Karpas-422 (cell line): Measurements from ENCODE around the gene ARRDC1. TPM values are rescaled to one million over a fixed set of nuclear protein-coding genes. Genes with fewer than 3 reads are reported as not detected.
A peak's percentile ranks its signal among the peaks of the same experiment; 100 is the strongest.

Experiments used
- DNase-seq: peaks from one replicate; pipeline ENCODE4 v3.0.0-alpha.2; 2015
- H2AFZ ChIP-seq: fragments of 200-600 bp; sonication (generic); 2 replicates; pipeline ENCODE4 v1.6.1; 2014; ENCODE audit warnings: antibody characterized with exemption, low read length, mixed read lengths
- H3K27ac ChIP-seq: fragments of 200-600 bp; sonication (generic); 2 replicates; pipeline ENCODE4 v1.5.1; 2014; ENCODE audit warnings: mild to moderate bottlenecking, low read length, moderate library complexity
- H3K27me3 ChIP-seq: fragments of 200-600 bp; sonication (generic); 2 replicates; pipeline ENCODE4 v1.6.1; 2014; ENCODE audit warnings: low read length, mixed read lengths
- H3K36me3 ChIP-seq: fragments of 200-600 bp; sonication (generic); 2 replicates; pipeline ENCODE4 v1.6.1; 2014; ENCODE audit warnings: low read length, mixed read lengths; ENCODE audit not compliant: insufficient read depth
- H3K4me1 ChIP-seq: fragments of 200-600 bp; sonication (generic); 2 replicates; pipeline ENCODE4 v1.6.1; 2014; ENCODE audit warnings: mild to moderate bottlenecking, low read length, mixed read lengths
- H3K4me2 ChIP-seq: fragments of 200-600 bp; sonication (generic); 2 replicates; pipeline ENCODE4 v1.6.1; 2014; ENCODE audit warnings: low read length, low read depth, mild to moderate bottlenecking; ENCODE audit not compliant: poor library complexity, severe bottlenecking
- H3K4me3 ChIP-seq: fragments of 200-600 bp; sonication (generic); 2 replicates; pipeline ENCODE4 v1.5.1; 2014; ENCODE audit warnings: mild to moderate bottlenecking, antibody characterized with exemption, low read length, mixed read lengths
- H3K79me2 ChIP-seq: fragments of 200-600 bp; sonication (generic); 2 replicates; pipeline ENCODE4 v1.6.1; 2014; ENCODE audit warnings: mild to moderate bottlenecking, low read length, mixed read lengths
- H3K9ac ChIP-seq: fragments of 200-600 bp; sonication (generic); 2 replicates; pipeline ENCODE4 v1.6.0; 2014; ENCODE audit warnings: low read length
- H3K9me2 ChIP-seq: fragments of 200-600 bp; sonication (generic), shearing (Covaris generic); replicated peaks from 2 replicates; pipeline ENCODE4 v1.6.0; 2014; ENCODE audit warnings: mild to moderate bottlenecking, low read length, moderate library complexity; ENCODE audit not compliant: insufficient read depth
- H3K9me3 ChIP-seq: fragments of 300-700, 200-600 bp; sonication (generic); 2 replicates; pipeline ENCODE4 v1.6.1; 2014; ENCODE audit warnings: low read length, mixed read lengths
- H4K20me1 ChIP-seq: fragments of 200-600 bp; sonication (generic); 2 replicates; pipeline ENCODE4 v1.6.1; 2014; ENCODE audit warnings: mild to moderate bottlenecking, antibody characterized with exemption, low read length, low read depth; ENCODE audit not compliant: insufficient read depth
- total RNA-seq: library from RNA; depleted of rRNA; stranded (reverse); fragments of >200 nt; shearing (Covaris generic); gene quantifications from 2 replicates; pipeline ENCODE4 v1.2.3, GENCODE V29; 2014; ENCODE audit warnings: low replicate concordance

ARRDC1 gene
- total RNA-seq, 1 experiment from 2014 or later, result 36.0 TPM

GRCh38 chr9:137603879-137604278 is 1.6 kb upstream of the ARRDC1 start:
- DNase-seq, result no peak
- Histone ChIP-seq H3K9me3 (no peaks in the 10 kb centered on the region), H4K20me1 (peaks cover 11% of the 10 kb centered on the region; the same call in 1 of the 2 replicates), H3K27ac (no peak overlapping the region), H3K4me2 (peak overlapping the region; percentile 72), H3K4me3 (peak overlapping the region; percentile 57; the same call in 1 of the 2 replicates), H3K27me3 (no peaks in the 10 kb centered on the region), H3K79me2 (peaks cover 20% of the 10 kb centered on the region), H3K36me3 (no peaks in the 10 kb centered on the region), H3K4me1 (peaks cover 30% of the 10 kb centered on the region), H2AFZ (no peak overlapping the region), H3K9ac (peak overlapping the region; percentile 60), H3K9me2 (no peaks in the 10 kb centered on the region)

- Histone ChIP-seq H3K4me2 (peak overlapping the region; percentile 72), H3K27me3 (no peaks in the 10 kb centered on the region), H3K9me2 (no peaks in the 10 kb centered on the region), H3K79me2 (peaks cover 20% of the 10 kb centered on the region), H3K27ac (no peak overlapping the region), H3K9me3 (no peaks in the 10 kb centered on the region), H3K9ac (peak overlapping the region; percentile 60), H3K4me1 (peaks cover 30% of the 10 kb centered on the region), H2AFZ (no peak overlapping the region), H3K4me3 (peak overlapping the region; percentile 57; the same call in 1 of the 2 replicates), H4K20me1 (peaks cover 11% of the 10 kb centered on the region; the same call in 1 of the 2 replicates), H3K36me3 (no peaks in the 10 kb centered on the region)
- DNase-seq, result no peak
These were observed 970 bp upstream of the ARRDC1 start for GRCh38 chr9:137604345-137605086.

- Histone ChIP-seq H3K4me2 (peak overlapping the region; percentile 84), H3K9me3 (no peaks in the 10 kb centered on the region), H3K79me2 (peaks cover 20% of the 10 kb centered on the region), H4K20me1 (peaks cover 11% of the 10 kb centered on the region; the same call in 1 of the 2 replicates), H3K4me3 (peak overlapping the region; percentile 84), H2AFZ (no peak overlapping the region), H3K4me1 (peaks cover 30% of the 10 kb centered on the region), H3K9me2 (no peaks in the 10 kb centered on the region), H3K9ac (peak overlapping the region; percentile 90), H3K27me3 (no peaks in the 10 kb centered on the region), H3K27ac (peak overlapping the region; percentile 49), H3K36me3 (no peaks in the 10 kb centered on the region)
- no peak for DNase-seq
These were observed 627 bp downstream of the ARRDC1 start for GRCh38 chr9:137606005-137606621.

- Histone ChIP-seq H3K27ac (no peak overlapping the region), H3K4me3 (peak overlapping the region; percentile 84), H2AFZ (no peak overlapping the region), H4K20me1 (peaks cover 11% of the 10 kb centered on the region; the same call in 1 of the 2 replicates), H3K36me3 (no peaks in the 10 kb centered on the region), H3K9me2 (no peaks in the 10 kb centered on the region), H3K79me2 (peaks cover 20% of the 10 kb centered on the region), H3K4me1 (peaks cover 30% of the 10 kb centered on the region), H3K4me2 (peak overlapping the region; percentile 84), H3K9ac (peak overlapping the region; percentile 90), H3K9me3 (no peaks in the 10 kb centered on the region), H3K27me3 (no peaks in the 10 kb centered on the region)
- no peak for DNase-seq
These were observed 1.2 kb downstream of the ARRDC1 start for GRCh38 chr9:137606734-137607138.

- Histone ChIP-seq H2AFZ (no peak overlapping the region), H3K79me2 (peaks cover 24% of the 10 kb centered on the region), H3K4me3 (peak overlapping the region; percentile 84), H3K36me3 (no peaks in the 10 kb centered on the region), H3K9me2 (no peaks in the 10 kb centered on the region), H3K4me2 (peak overlapping the region; percentile 84), H3K9ac (peak overlapping the region; percentile 90), H3K9me3 (no peaks in the 10 kb centered on the region), H3K4me1 (peaks cover 34% of the 10 kb centered on the region), H3K27ac (no peak overlapping the region), H4K20me1 (peaks cover 11% of the 10 kb centered on the region; the same call in 1 of the 2 replicates), H3K27me3 (no peaks in the 10 kb centered on the region)
- no peak for DNase-seq
These were observed 1.8 kb downstream of the ARRDC1 start for GRCh38 chr9:137607141-137607857.

- H3K79me2 ChIP-seq, result peaks cover 31% of the 10 kb centered on the region
- H3K9ac ChIP-seq, result no peak overlapping the region
- H3K27me3 ChIP-seq, result no peaks in the 10 kb centered on the region
- H3K27ac ChIP-seq, result no peak overlapping the region
- H3K4me3 ChIP-seq, result no peak overlapping the region
- no peaks in the 10 kb centered on the region for H3K9me2 ChIP-seq
- no peaks in the 10 kb centered on the region for H3K9me3 ChIP-seq
- no peak for DNase-seq
- H2AFZ ChIP-seq, result no peak overlapping the region
- H3K4me2 ChIP-seq, result no peak overlapping the region
- H3K36me3 ChIP-seq, result no peaks in the 10 kb centered on the region
- peaks cover 19% of the 10 kb centered on the region for H3K4me1 ChIP-seq
- peaks cover 16% of the 10 kb centered on the region; the same call in 1 of the 2 replicates for H4K20me1 ChIP-seq
These were observed 5.5 kb downstream of the ARRDC1 start for GRCh38 chr9:137610944-137611343.

GRCh38 chr9:137611623-137612609 is 6.4 kb downstream of the ARRDC1 start:
- H3K27ac ChIP-seq, result no peak overlapping the region
- H3K9me2 ChIP-seq, result no peaks in the 10 kb centered on the region
- H3K36me3 ChIP-seq, result 0 out of 2 replicates have a peak, but pooled peaks cover 4% of the 10 kb centered on the region
- peak; percentile 52 for DNase-seq
- peaks cover 29% of the 10 kb centered on the region for H3K79me2 ChIP-seq
- no peaks in the 10 kb centered on the region for H3K27me3 ChIP-seq
- H3K4me1 ChIP-seq, result peaks cover 17% of the 10 kb centered on the region
- no peaks in the 10 kb centered on the region for H3K9me3 ChIP-seq
- H4K20me1 ChIP-seq, result peaks cover 10% of the 10 kb centered on the region; the same call in 1 of the 2 replicates
- no peak overlapping the region for H2AFZ ChIP-seq
- no peak overlapping the region for H3K4me2 ChIP-seq
- H3K4me3 ChIP-seq, result no peak overlapping the region
- peak overlapping the region; percentile 18; the same call in 1 of the 2 replicates for H3K9ac ChIP-seq
